ENCODE measurements around the gene CACNA1A. TPM values are rescaled to one million over a fixed set of nuclear protein-coding genes. Genes with fewer than 3 reads are reported as not detected.
A peak's percentile ranks its signal among the peaks of the same experiment; 100 is the strongest.

CACNA1A gene
- total RNA-seq: 1.4 and 2.1 TPM in 2 replicates

DNA sequence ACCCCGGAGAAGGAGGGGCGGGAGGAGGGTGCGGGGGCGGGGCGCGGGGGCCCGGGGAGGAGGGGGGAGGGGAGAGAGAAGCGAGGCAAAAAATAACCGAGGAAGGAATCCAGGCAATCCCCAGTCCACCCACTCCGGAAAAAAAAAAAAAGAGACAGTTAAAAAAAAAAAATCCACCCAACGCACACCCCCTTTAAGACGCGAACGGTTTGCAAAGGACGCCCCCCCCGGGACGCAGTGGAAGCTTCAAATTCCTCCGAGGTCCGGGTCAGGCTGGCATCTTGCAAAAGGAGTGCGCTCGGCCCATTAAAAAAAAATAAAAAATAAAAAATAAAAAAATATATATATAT lies at the start of gene CACNA1A:
CACNA1A (minus strand) TSS at position 9 of the 350 bp plus-strand sequence. CDS start 255 bp downstream, outside the sequence.
- Histone ChIP-seq H3K79me2 (ENCODE audit: insufficient read depth, low read length) (no peaks in the 10 kb centered on the region), H3K4me1 (ENCODE audit: insufficient read depth, low read length) (peaks cover 8% of the 10 kb centered on the region), H3K4me3 (ENCODE audit: insufficient read depth, low read length) (peak within 1 kb of the TSS; percentile 73), H3K9me3 (ENCODE audit: low read depth, low read length) (no peaks in the 10 kb centered on the region), H3K27ac (ENCODE audit: low read depth, low read length) (no peak within 1 kb of the TSS), H3K27me3 (ENCODE audit: insufficient read depth, low read length) (peaks cover 50% of the 10 kb centered on the region), H3K36me3 (ENCODE audit: insufficient read depth, low read length) (no peaks in the 10 kb centered on the region), H4K20me1 (ENCODE audit: insufficient read depth, low read length) (no peaks in the 10 kb centered on the region), H3K4me2 (ENCODE audit: insufficient read depth, low read length) (peak within 1 kb of the TSS; percentile 81), H2AFZ (ENCODE audit: low read length) (peak within 1 kb of the TSS; percentile 56)
- DNase-seq (ENCODE audit: insufficient read length, low spot score, missing footprints): no peak
- TF ChIP-seq, protein P1, sequence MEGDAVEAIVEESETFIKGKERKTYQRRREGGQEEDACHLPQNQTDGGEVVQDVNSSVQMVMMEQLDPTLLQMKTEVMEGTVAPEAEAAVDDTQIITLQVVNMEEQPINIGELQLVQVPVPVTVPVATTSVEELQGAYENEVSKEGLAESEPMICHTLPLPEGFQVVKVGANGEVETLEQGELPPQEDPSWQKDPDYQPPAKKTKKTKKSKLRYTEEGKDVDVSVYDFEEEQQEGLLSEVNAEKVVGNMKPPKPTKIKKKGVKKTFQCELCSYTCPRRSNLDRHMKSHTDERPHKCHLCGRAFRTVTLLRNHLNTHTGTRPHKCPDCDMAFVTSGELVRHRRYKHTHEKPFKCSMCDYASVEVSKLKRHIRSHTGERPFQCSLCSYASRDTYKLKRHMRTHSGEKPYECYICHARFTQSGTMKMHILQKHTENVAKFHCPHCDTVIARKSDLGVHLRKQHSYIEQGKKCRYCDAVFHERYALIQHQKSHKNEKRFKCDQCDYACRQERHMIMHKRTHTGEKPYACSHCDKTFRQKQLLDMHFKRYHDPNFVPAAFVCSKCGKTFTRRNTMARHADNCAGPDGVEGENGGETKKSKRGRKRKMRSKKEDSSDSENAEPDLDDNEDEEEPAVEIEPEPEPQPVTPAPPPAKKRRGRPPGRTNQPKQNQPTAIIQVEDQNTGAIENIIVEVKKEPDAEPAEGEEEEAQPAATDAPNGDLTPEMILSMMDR (IDR thresholded peaks at IDR 0.05; ENCODE audit: extremely low read depth, low read depth, low read length): no peak

DNA sequence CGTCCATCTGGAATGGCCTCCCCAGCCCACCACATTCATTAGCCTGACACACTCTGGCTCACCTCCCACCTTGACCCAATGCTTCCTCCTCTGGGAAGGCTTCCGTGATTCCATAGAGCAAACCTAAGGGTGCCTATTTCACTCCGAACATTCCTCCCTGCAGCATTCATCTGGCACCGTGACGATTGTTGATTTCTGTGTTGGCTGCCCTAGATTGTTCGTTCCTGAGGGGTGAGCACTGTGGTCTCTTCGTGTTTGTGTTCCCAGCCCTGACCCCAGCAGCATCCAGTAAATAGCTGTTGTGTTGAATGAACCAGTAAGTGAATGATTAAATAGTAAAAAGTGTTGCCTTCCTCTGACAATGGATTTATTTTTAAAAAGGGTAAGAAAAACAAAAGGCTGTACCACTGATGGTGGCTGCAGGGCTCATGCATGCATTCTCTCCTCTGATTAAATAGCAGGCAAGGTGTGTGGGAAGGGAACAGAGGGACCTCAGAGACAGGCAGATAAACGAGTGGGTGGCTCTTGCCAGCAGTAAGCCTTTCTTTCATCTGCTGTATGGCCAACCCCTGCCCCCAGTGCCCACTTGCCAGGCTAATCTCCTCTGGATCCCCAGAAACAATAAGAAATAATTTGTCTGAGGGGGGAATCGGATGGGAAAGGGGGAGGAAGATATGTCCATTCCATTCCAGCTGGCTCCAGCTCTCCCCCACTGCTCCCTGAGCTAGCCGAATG lies 48.4 kb upstream of the CACNA1A start:
- Histone ChIP-seq H4K20me1 (ENCODE audit: insufficient read depth, low read length) (no peaks in the 10 kb centered on the region), H3K27ac (ENCODE audit: low read depth, low read length) (no peak overlapping the region), H3K9me3 (ENCODE audit: low read depth, low read length) (no peaks in the 10 kb centered on the region), H3K4me3 (ENCODE audit: insufficient read depth, low read length) (no peak overlapping the region), H3K36me3 (ENCODE audit: insufficient read depth, low read length) (no peaks in the 10 kb centered on the region), H2AFZ (ENCODE audit: low read length) (no peak overlapping the region), H3K4me1 (ENCODE audit: insufficient read depth, low read length) (peaks cover 3% of the 10 kb centered on the region), H3K27me3 (ENCODE audit: insufficient read depth, low read length) (peaks cover 14% of the 10 kb centered on the region), H3K4me2 (ENCODE audit: insufficient read depth, low read length) (no peak overlapping the region), H3K79me2 (ENCODE audit: insufficient read depth, low read length) (no peaks in the 10 kb centered on the region)
- DNase-seq (ENCODE audit: insufficient read length, low spot score, missing footprints): no peak
- TF ChIP-seq, protein P1 (IDR thresholded peaks at IDR 0.05; ENCODE audit: extremely low read depth, low read depth, low read length): no peak

GRCh38 chr19:13553880-13554400 lies 47.7 kb upstream of the CACNA1A start:
- H3K9me3 ChIP-seq (ENCODE audit: low read depth, low read length): no peaks in the 10 kb centered on the region
- H4K20me1 ChIP-seq (ENCODE audit: insufficient read depth, low read length): no peaks in the 10 kb centered on the region
- peaks cover 3% of the 10 kb centered on the region for H3K4me1 ChIP-seq (ENCODE audit: insufficient read depth, low read length)
- H3K4me3 ChIP-seq (ENCODE audit: insufficient read depth, low read length): no peak overlapping the region
- no peak overlapping the region for H3K27ac ChIP-seq (ENCODE audit: low read depth, low read length)
- peaks cover 14% of the 10 kb centered on the region for H3K27me3 ChIP-seq (ENCODE audit: insufficient read depth, low read length)
- H3K4me2 ChIP-seq (ENCODE audit: insufficient read depth, low read length): no peak overlapping the region
- no peaks in the 10 kb centered on the region for H3K36me3 ChIP-seq (ENCODE audit: insufficient read depth, low read length)
- H3K79me2 ChIP-seq (ENCODE audit: insufficient read depth, low read length): no peaks in the 10 kb centered on the region
- no peak overlapping the region for H2AFZ ChIP-seq (ENCODE audit: low read length)
- DNase-seq (ENCODE audit: insufficient read length, low spot score, missing footprints): no peak
- TF ChIP-seq, protein P1 (IDR thresholded peaks at IDR 0.05; ENCODE audit: extremely low read depth, low read depth, low read length): no peak

- Histone ChIP-seq H3K36me3 (ENCODE audit: insufficient read depth, low read length) (no peaks in the 10 kb centered on the region), H3K9me3 (ENCODE audit: low read depth, low read length) (no peaks in the 10 kb centered on the region), H4K20me1 (ENCODE audit: insufficient read depth, low read length) (no peaks in the 10 kb centered on the region), H3K27me3 (ENCODE audit: insufficient read depth, low read length) (peaks cover 4% of the 10 kb centered on the region), H3K4me3 (ENCODE audit: insufficient read depth, low read length) (no peak overlapping the region), H2AFZ (ENCODE audit: low read length) (no peak overlapping the region), H3K27ac (ENCODE audit: low read depth, low read length) (no peak overlapping the region), H3K4me2 (ENCODE audit: insufficient read depth, low read length) (no peak overlapping the region), H3K79me2 (ENCODE audit: insufficient read depth, low read length) (no peaks in the 10 kb centered on the region), H3K4me1 (ENCODE audit: insufficient read depth, low read length) (peaks cover 3% of the 10 kb centered on the region)
- TF ChIP-seq, protein P1 (IDR thresholded peaks at IDR 0.05; ENCODE audit: extremely low read depth, low read depth, low read length): no peak
- peak; percentile 18 for DNase-seq (ENCODE audit: insufficient read length, low spot score, missing footprints)
These were observed 41.9 kb upstream of the CACNA1A start for GRCh38 chr19:13548131-13548530.
